ENCODE data around the gene PEX16. TPM values are rescaled to one million over a fixed set of nuclear protein-coding genes. Genes with fewer than 3 reads are reported as not detected.

Gene PEX16
- total RNA-seq, 1 donor from 2014 or later = 20.7 TPM

- no peak for TF ChIP-seq CTCF (IDR thresholded peaks at IDR 0.05; ENCODE audit: unreplicated experiment)
- peaks cover 4% of the 10 kb centered on the region for H3K27me3 Mint-ChIP-seq (ENCODE audit: low read depth)
- no peak for DNase-seq (ENCODE audit: low spot score in 2 of 2, unreplicated experiment in 2 of 2)
- no peaks in the 10 kb centered on the region for H3K9me3 Mint-ChIP-seq
- peaks cover 4% of the 10 kb centered on the region for H3K4me1 Mint-ChIP-seq
- no peak overlapping the region for H3K4me3 Mint-ChIP-seq
- peaks cover 16% of the 10 kb centered on the region for H3K36me3 Mint-ChIP-seq
- peak overlapping the region; percentile 25 for H3K27ac Mint-ChIP-seq
Measured at GRCh38 chr11:45930951-45931570, 13.4 kb upstream of the PEX16 start.

- TF ChIP-seq CTCF (IDR thresholded peaks at IDR 0.05; ENCODE audit: unreplicated experiment) = no peak
- Mint-ChIP-seq H3K27ac (no peak overlapping the region), H3K4me1 (peaks cover 4% of the 10 kb centered on the region), H3K36me3 (peaks cover 16% of the 10 kb centered on the region), H3K9me3 (no peaks in the 10 kb centered on the region), H3K27me3 (ENCODE audit: low read depth) (peaks cover 11% of the 10 kb centered on the region), H3K4me3 (no peak overlapping the region)
- no peak for DNase-seq (ENCODE audit: low spot score in 2 of 2, unreplicated experiment in 2 of 2)
Measured at GRCh38 chr11:45930031-45930794, 12.5 kb upstream of the PEX16 start.

DNA sequence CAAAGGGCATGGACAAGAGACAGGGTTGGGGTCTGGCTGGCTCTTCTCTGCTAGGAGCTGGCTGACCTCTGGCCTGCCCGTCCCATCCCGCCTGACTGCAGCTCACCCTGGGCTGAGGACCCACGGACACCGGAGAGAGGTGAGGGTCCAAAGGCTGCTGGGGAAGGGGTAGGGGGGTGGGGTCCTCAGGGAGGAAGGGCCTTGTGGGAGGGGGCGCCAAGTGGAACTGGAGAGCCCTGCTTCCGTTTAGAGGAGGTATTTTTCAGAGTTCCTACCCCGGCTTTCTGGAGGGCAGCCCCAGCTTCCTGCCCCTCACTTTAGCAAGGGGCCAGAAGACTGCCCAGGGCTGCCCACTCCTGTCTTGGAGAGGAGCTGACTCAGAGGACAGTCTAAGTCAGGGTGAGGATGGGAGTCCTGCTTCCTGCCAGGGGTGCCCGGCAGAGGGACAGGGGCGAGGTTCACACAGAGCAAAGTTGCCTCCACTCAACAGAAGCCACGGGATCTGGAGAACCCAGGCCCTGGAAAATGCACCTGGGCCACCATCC is 11.9 kb upstream of the PEX16 start:
- peaks cover 17% of the 10 kb centered on the region for H3K27me3 Mint-ChIP-seq (ENCODE audit: low read depth)
- TF ChIP-seq CTCF (IDR thresholded peaks at IDR 0.05; ENCODE audit: unreplicated experiment) = no peak
- no peak overlapping the region for H3K27ac Mint-ChIP-seq
- peaks cover 16% of the 10 kb centered on the region for H3K36me3 Mint-ChIP-seq
- H3K4me3 Mint-ChIP-seq = no peak overlapping the region
- H3K4me1 Mint-ChIP-seq = peaks cover 4% of the 10 kb centered on the region
- DNase-seq (ENCODE audit: low spot score in 2 of 2, unreplicated experiment in 2 of 2) = no peak
- H3K9me3 Mint-ChIP-seq = no peaks in the 10 kb centered on the region

- H3K4me3 Mint-ChIP-seq = no peak overlapping the region
- DNase-seq (ENCODE audit: low spot score in 2 of 2, unreplicated experiment in 2 of 2) = no peak
- TF ChIP-seq CTCF (IDR thresholded peaks at IDR 0.05; ENCODE audit: unreplicated experiment) = no peak
- H3K36me3 Mint-ChIP-seq = peaks cover 15% of the 10 kb centered on the region
- peaks cover 24% of the 10 kb centered on the region for H3K27me3 Mint-ChIP-seq (ENCODE audit: low read depth)
- no peaks in the 10 kb centered on the region for H3K9me3 Mint-ChIP-seq
- peak overlapping the region; percentile 7 for H3K27ac Mint-ChIP-seq
- H3K4me1 Mint-ChIP-seq = peaks cover 7% of the 10 kb centered on the region
Measured at GRCh38 chr11:45928535-45929215, 11.0 kb upstream of the PEX16 start.

GRCh38 chr11:45927684-45928413 is 10.2 kb upstream of the PEX16 start:
- DNase-seq (ENCODE audit: low spot score in 2 of 2, unreplicated experiment in 2 of 2) = no peak
- TF ChIP-seq CTCF (IDR thresholded peaks at IDR 0.05; ENCODE audit: unreplicated experiment) = no peak
- no peaks in the 10 kb centered on the region for H3K9me3 Mint-ChIP-seq
- peaks cover 30% of the 10 kb centered on the region for H3K27me3 Mint-ChIP-seq (ENCODE audit: low read depth)
- no peak overlapping the region for H3K27ac Mint-ChIP-seq
- H3K36me3 Mint-ChIP-seq = peaks cover 11% of the 10 kb centered on the region
- no peak overlapping the region for H3K4me3 Mint-ChIP-seq
- peaks cover 10% of the 10 kb centered on the region for H3K4me1 Mint-ChIP-seq
